ENCODE measurements around the gene SCN1B.
"Not testable (repeated sequence)": the region's sequence is repeated elsewhere in the genome, so short reads cannot be mapped to it uniquely, and the experiment has no call there.

Gene SCN1B

GRCh38 chr19:35002037-35002535, 28.2 kb upstream of the SCN1B start:
- peaks cover 6% of the 10 kb centered on the region; the same call in 1 of the 2 replicates for H3K4me1 ChIP-seq (ENCODE audit: control insufficient read depth, insufficient read depth, low read length)
- no peak overlapping the region for H3K27ac ChIP-seq (ENCODE audit: low read length)
- H3K4me3 ChIP-seq (ENCODE audit: low read length): no peak overlapping the region
- no peak for DNase-seq (ENCODE audit: low read depth, low spot score)
- no CpG with 5 or more reads among the region's 11 CpGs for WGBS (ENCODE audit: insufficient coverage, insufficient read length)
- H3K36me3 ChIP-seq (ENCODE audit: control insufficient read depth, insufficient read depth, low read length): peaks cover 7% of the 10 kb centered on the region; the same call in 1 of the 2 replicates
- no peaks in the 10 kb centered on the region for H3K27me3 ChIP-seq (ENCODE audit: control insufficient read depth, insufficient read depth, low read length)
- H3K9me3 ChIP-seq (ENCODE audit: control insufficient read depth, insufficient read depth, low read length): no peaks in the 10 kb centered on the region

DNA sequence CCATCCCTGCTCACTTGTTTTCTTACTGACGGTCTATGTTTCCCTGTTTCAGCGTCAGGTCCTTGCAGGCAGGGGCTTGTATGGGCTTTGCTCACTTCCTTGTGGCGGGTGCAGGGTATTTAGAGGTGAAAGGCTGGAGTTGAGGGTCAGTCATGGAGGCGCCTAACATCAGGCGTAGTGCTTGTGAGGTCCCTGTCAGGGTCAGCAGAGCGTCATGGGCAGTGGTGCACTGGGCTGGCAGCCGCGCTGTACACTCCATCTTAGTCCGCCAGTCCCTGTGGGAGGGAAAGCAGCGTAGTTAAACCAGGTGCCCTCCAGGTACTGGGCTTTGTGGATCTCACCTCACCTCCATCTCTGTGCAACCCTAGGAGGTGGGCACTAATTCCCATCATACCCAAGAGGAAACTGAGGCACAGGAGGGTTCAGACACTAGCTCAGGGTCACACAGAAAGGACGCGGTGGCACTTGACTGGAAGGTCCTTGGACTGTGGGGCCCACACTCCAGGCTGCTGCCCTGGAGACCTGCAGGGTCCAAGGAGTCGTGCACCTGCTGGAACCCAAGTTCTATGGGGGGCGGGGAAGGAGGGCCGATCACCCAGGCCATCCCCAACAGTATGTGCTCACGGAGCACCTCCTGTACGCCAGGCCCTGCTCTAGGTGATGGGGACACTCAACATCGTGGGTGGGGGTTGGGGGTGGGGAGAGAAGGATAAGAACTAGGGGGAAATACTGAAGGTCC, 25.6 kb upstream of the SCN1B start:
- H3K36me3 ChIP-seq (ENCODE audit: control insufficient read depth, insufficient read depth, low read length): peaks cover 16% of the 10 kb centered on the region
- WGBS (ENCODE audit: insufficient coverage, insufficient read length): no CpG with 5 or more reads among the region's 18 CpGs
- H3K9me3 ChIP-seq (ENCODE audit: control insufficient read depth, insufficient read depth, low read length): no peaks in the 10 kb centered on the region
- peaks cover 6% of the 10 kb centered on the region; the same call in 1 of the 2 replicates for H3K4me1 ChIP-seq (ENCODE audit: control insufficient read depth, insufficient read depth, low read length)
- no peaks in the 10 kb centered on the region for H3K27me3 ChIP-seq (ENCODE audit: control insufficient read depth, insufficient read depth, low read length)
- no peak overlapping the region for H3K27ac ChIP-seq (ENCODE audit: low read length)
- no peak overlapping the region for H3K4me3 ChIP-seq (ENCODE audit: low read length)
- DNase-seq (ENCODE audit: low read depth, low spot score): no peak

DNA sequence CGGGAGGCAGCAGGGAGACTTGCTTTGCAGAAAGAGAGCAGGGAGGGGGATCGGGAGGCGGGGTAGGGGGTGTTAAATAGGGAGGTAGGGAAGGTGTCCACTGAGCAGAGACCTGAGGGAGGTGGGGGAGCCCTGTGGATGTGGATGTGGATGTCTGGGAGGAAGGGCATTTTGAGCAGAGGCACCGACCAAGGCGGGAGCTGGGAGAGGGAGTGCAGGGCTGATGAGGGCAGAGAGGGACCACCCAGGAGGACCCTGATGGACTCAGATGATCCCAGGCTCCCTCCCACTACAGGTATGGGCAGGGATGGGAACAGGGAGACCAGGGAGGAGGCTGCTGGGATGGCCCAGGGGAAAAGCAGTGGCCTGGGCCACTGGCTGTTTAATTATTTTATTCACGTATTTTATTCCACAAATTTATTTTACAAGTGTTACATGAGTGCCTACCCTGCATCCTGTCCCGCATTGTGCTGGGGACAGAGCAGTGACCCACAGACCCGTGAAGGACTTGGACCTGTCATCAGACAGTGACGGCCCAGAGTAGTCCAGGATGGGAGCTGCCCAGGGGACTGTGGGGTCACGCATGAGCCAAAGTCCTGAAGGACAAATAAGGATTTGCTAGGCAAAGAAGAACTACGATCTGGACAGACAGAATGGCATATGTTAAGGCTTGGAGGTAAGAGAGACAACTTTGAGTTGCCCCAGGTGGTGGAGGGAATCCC, 24.9 kb upstream of the SCN1B start:
- Histone ChIP-seq H3K36me3 (ENCODE audit: control insufficient read depth, insufficient read depth, low read length) (peaks cover 24% of the 10 kb centered on the region), H3K27me3 (ENCODE audit: control insufficient read depth, insufficient read depth, low read length) (no peaks in the 10 kb centered on the region), H3K9me3 (ENCODE audit: control insufficient read depth, insufficient read depth, low read length) (no peaks in the 10 kb centered on the region), H3K27ac (ENCODE audit: low read length) (no peak overlapping the region), H3K4me1 (ENCODE audit: control insufficient read depth, insufficient read depth, low read length) (peaks cover 6% of the 10 kb centered on the region; the same call in 1 of the 2 replicates), H3K4me3 (ENCODE audit: low read length) (no peak overlapping the region)
- no peak for DNase-seq (ENCODE audit: low read depth, low spot score)
- WGBS (ENCODE audit: insufficient coverage, insufficient read length): no CpG with 5 or more reads among the region's 11 CpGs

- not testable (repeated sequence) for H3K27ac ChIP-seq (ENCODE audit: low read length); H3K4me1 ChIP-seq (ENCODE audit: control insufficient read depth, insufficient read depth, low read length)
- no CpG with 5 or more reads among the region's 6 CpGs for WGBS (ENCODE audit: insufficient coverage, insufficient read length)
Observed at GRCh38 chr19:35006007-35006341, 24.3 kb upstream of the SCN1B start.

DNA sequence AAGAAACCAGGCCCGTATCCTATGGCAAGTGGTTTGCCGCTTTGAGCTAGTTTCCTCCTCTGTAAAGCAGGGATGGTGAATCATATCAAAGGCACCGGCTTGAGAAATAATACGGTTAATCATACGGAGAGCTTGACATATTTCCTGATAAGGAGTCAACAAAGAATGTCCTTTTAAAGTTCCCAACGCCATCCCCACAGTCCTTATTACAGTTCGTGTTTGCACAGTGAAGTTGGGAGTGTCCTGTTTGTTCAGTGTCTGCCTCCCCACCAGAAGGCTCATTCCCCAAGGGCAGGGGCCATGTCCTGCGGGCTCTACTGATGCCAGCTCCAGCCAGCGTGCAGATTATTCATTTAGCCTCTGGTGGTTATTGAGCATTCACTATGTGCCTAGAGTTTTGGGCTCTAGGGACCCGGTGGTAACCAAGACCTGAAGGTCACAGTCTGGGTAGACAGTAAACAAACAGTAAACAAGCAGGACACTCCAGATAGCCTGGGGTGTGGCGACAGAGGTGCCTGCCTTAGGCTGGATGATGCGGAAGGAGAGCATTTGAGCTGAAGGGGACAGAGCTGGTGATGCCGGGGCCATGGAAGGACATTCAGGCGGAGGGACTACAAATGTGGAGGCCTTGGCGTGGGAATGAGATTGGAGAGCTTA, 23.8 kb upstream of the SCN1B start:
- Histone ChIP-seq H3K4me3 (ENCODE audit: low read length) (no peak overlapping the region), H3K27ac (ENCODE audit: low read length) (no peak overlapping the region), H3K27me3 (ENCODE audit: control insufficient read depth, insufficient read depth, low read length) (no peaks in the 10 kb centered on the region), H3K4me1 (ENCODE audit: control insufficient read depth, insufficient read depth, low read length) (peaks cover 6% of the 10 kb centered on the region; the same call in 1 of the 2 replicates), H3K36me3 (ENCODE audit: control insufficient read depth, insufficient read depth, low read length) (peaks cover 32% of the 10 kb centered on the region), H3K9me3 (ENCODE audit: control insufficient read depth, insufficient read depth, low read length) (no peaks in the 10 kb centered on the region)
- WGBS (ENCODE audit: insufficient coverage, insufficient read length): no CpG with 5 or more reads among the region's 15 CpGs
- no peak for DNase-seq (ENCODE audit: low read depth, low spot score)

More at GRCh38 chr19:35006007-35006341, 24.3 kb upstream of the SCN1B start:
- H3K4me3 ChIP-seq (ENCODE audit: low read length); H3K9me3 ChIP-seq (ENCODE audit: control insufficient read depth, insufficient read depth, low read length); H3K27me3 ChIP-seq (ENCODE audit: control insufficient read depth, insufficient read depth, low read length); DNase-seq (ENCODE audit: low read depth, low spot score): not testable (repeated sequence)
- H3K36me3 ChIP-seq (ENCODE audit: control insufficient read depth, insufficient read depth, low read length): peaks cover 27% of the 10 kb centered on the region

DNA sequence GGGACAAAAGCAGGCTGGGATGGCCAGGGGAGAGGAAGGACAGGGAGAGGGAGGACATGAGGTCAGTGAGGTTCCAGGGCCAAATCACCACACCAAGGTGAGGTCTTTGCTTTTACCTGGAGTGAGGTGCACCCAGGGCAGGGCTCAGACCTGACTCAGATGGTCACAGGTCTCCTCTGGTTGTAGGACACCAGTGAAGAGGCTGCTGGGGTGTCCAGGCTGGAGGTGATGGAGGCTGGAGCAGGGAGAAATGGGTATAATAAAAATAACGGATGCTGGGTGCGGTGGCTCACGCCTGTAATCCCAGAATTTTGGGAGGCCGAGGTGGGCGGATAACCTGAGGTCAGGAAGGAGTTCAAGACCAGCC, 23.3 kb upstream of the SCN1B start:
- Histone ChIP-seq H3K4me3 (ENCODE audit: low read length) (no peak overlapping the region), H3K4me1 (ENCODE audit: control insufficient read depth, insufficient read depth, low read length) (peaks cover 6% of the 10 kb centered on the region; the same call in 1 of the 2 replicates), H3K27me3 (ENCODE audit: control insufficient read depth, insufficient read depth, low read length) (no peaks in the 10 kb centered on the region), H3K27ac (ENCODE audit: low read length) (no peak overlapping the region), H3K9me3 (ENCODE audit: control insufficient read depth, insufficient read depth, low read length) (no peaks in the 10 kb centered on the region), H3K36me3 (ENCODE audit: control insufficient read depth, insufficient read depth, low read length) (peaks cover 37% of the 10 kb centered on the region)
- no peak for DNase-seq (ENCODE audit: low read depth, low spot score)
- no CpG with 5 or more reads among the region's 5 CpGs for WGBS (ENCODE audit: insufficient coverage, insufficient read length)

DNA sequence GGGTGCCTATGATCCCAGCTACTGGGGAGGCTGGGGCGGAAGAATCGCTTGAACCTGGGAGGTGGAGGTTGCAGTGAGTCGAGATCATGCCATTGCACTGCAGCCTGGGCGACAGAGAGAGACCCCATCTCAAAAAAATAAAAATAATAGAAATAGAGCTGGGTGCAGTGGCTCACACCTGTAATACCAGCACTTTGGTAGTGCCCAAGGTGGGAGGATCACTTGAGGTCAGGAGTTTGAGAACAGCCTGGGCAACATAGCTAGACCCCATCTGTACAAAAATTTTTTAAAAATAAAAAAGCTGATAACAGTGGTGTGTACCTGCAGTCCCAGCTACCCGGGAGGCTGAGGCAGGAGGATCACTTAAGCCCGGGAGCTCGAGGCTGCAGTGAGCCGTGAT, 22.8 kb upstream of the SCN1B start:
- no CpG with 5 or more reads among the region's 8 CpGs for whole genome bisulfite sequencing (ENCODE audit: insufficient coverage, insufficient read length)
- not testable (repeated sequence) for H3K27me3 ChIP-seq (ENCODE audit: control insufficient read depth, insufficient read depth, low read length); H3K4me1 ChIP-seq (ENCODE audit: control insufficient read depth, insufficient read depth, low read length); H3K9me3 ChIP-seq (ENCODE audit: control insufficient read depth, insufficient read depth, low read length); H3K4me3 ChIP-seq (ENCODE audit: low read length); H3K27ac ChIP-seq (ENCODE audit: low read length); DNase-seq (ENCODE audit: low read depth, low spot score)
- peaks cover 41% of the 10 kb centered on the region for H3K36me3 ChIP-seq (ENCODE audit: control insufficient read depth, insufficient read depth, low read length)

- no peak overlapping the region for H3K4me3 ChIP-seq (ENCODE audit: low read length)
- no peaks in the 10 kb centered on the region for H3K4me1 ChIP-seq (ENCODE audit: control insufficient read depth, insufficient read depth, low read length)
- no CpG with 5 or more reads among the region's 12 CpGs for WGBS (ENCODE audit: insufficient coverage, insufficient read length)
- DNase-seq (ENCODE audit: low read depth, low spot score): no peak
- no peak overlapping the region for H3K27ac ChIP-seq (ENCODE audit: low read length)
- H3K27me3 ChIP-seq (ENCODE audit: control insufficient read depth, insufficient read depth, low read length): no peaks in the 10 kb centered on the region
- H3K36me3 ChIP-seq (ENCODE audit: control insufficient read depth, insufficient read depth, low read length): peaks cover 49% of the 10 kb centered on the region
- no peaks in the 10 kb centered on the region for H3K9me3 ChIP-seq (ENCODE audit: control insufficient read depth, insufficient read depth, low read length)
Observed at GRCh38 chr19:35008891-35009341, 21.4 kb upstream of the SCN1B start.

- DNase-seq (ENCODE audit: low read depth, low spot score): no peak
- Histone ChIP-seq H3K4me1 (ENCODE audit: control insufficient read depth, insufficient read depth, low read length) (no peaks in the 10 kb centered on the region), H3K36me3 (ENCODE audit: control insufficient read depth, insufficient read depth, low read length) (peaks cover 55% of the 10 kb centered on the region), H3K9me3 (ENCODE audit: control insufficient read depth, insufficient read depth, low read length) (no peaks in the 10 kb centered on the region), H3K27ac (ENCODE audit: low read length) (no peak overlapping the region), H3K4me3 (ENCODE audit: low read length) (no peak overlapping the region), H3K27me3 (ENCODE audit: control insufficient read depth, insufficient read depth, low read length) (no peaks in the 10 kb centered on the region)
- WGBS (ENCODE audit: insufficient coverage, insufficient read length): no CpG with 5 or more reads among the region's 36 CpGs
Observed at GRCh38 chr19:35009424-35010415, 20.6 kb upstream of the SCN1B start.
